SK-N-SH treated with all-trans-retinoic acid at 6 μM for 48 hours (cell line): ENCODE results near the gene DNMT3L.
"Not testable (repeated sequence)": the region's sequence is repeated elsewhere in the genome, so short reads cannot be mapped to it uniquely, and the experiment has no call there.

ENCODE experiments used
- ARNTL ChIP-seq: fragments of 450-650 bp; formaldehyde crosslinking; IDR thresholded peaks from 2 replicates; pipeline ENCODE4 v1.5.0; 2020; ENCODE audit warnings: low read depth, mild to moderate bottlenecking, moderate library complexity, borderline replicate concordance
- BACH2 ChIP-seq: fragments of 250-450 bp; sonication (Bioruptor Pico); IDR thresholded peaks from 2 replicates; pipeline ENCODE4 v1.9.0; 2021; ENCODE audit warnings: mild to moderate bottlenecking, borderline replicate concordance
- GLIS3 ChIP-seq: fragments of 250-450 bp; sonication (Bioruptor Pico); IDR thresholded peaks from 2 replicates; pipeline ENCODE4 v1.5.0; 2020; ENCODE audit warnings: mild to moderate bottlenecking, moderate library complexity
- ISL1 ChIP-seq: fragments of 250-450 bp; sonication (Bioruptor Pico); IDR thresholded peaks from 2 replicates; pipeline ENCODE4 v2.1.2; 2022; ENCODE audit warnings: mild to moderate bottlenecking, moderate library complexity
- RARB ChIP-seq: fragments of 250-450 bp; sonication (Bioruptor Pico); IDR thresholded peaks from 2 replicates; pipeline ENCODE4 v1.8.0; 2021; ENCODE audit warnings: mild to moderate bottlenecking, moderate library complexity
- TOX ChIP-seq: fragments of 250-450 bp; sonication (Bioruptor Pico); IDR thresholded peaks from 2 replicates; pipeline ENCODE4 v1.8.0; 2021; ENCODE audit warnings: mild to moderate bottlenecking, moderate library complexity, borderline replicate concordance
- ZFP3 ChIP-seq: fragments of 250-450 bp; sonication (Bioruptor Pico); IDR thresholded peaks from 2 replicates; pipeline ENCODE4 v1.5.0; 2020; ENCODE audit warnings: mild to moderate bottlenecking, moderate library complexity
- ZFP30 ChIP-seq: fragments of 450-650 bp; formaldehyde crosslinking; IDR thresholded peaks from 2 replicates; pipeline ENCODE4 v1.5.0; 2022; ENCODE audit warnings: mild to moderate bottlenecking, moderate library complexity
- ZNF565 ChIP-seq: fragments of 450-650 bp; formaldehyde crosslinking; conservative IDR thresholded peaks from 2 replicates; pipeline ENCODE4 v1.5.0; 2020; ENCODE audit warnings: low read depth, mild to moderate bottlenecking, moderate library complexity
- TF ChIP-seq, protein P1 (sequence below): fragments of 250-450 bp; sonication (Bioruptor Pico); IDR thresholded peaks from 2 replicates; pipeline ENCODE4 v1.5.0; 2020; ENCODE audit warnings: mild to moderate bottlenecking, moderate library complexity
- TF ChIP-seq, protein P2 (sequence below): fragments of 250-450 bp; sonication (Bioruptor Pico); IDR thresholded peaks from 2 replicates; pipeline ENCODE4 v1.8.0; 2020; ENCODE audit warnings: mild to moderate bottlenecking, moderate library complexity, borderline replicate concordance
- TF ChIP-seq, protein P3 (sequence below): fragments of 250-450 bp; sonication (Bioruptor Pico); IDR thresholded peaks from 2 replicates; pipeline ENCODE4 v1.8.0; 2021; ENCODE audit warnings: low read depth, mild to moderate bottlenecking, moderate library complexity, borderline replicate concordance
- TF ChIP-seq, protein P4 (sequence below): fragments of 250-450 bp; sonication (Bioruptor Pico); IDR thresholded peaks from 2 replicates; pipeline ENCODE4 v1.5.1; 2020; ENCODE audit warnings: low read depth, mild to moderate bottlenecking, moderate library complexity

DNA sequence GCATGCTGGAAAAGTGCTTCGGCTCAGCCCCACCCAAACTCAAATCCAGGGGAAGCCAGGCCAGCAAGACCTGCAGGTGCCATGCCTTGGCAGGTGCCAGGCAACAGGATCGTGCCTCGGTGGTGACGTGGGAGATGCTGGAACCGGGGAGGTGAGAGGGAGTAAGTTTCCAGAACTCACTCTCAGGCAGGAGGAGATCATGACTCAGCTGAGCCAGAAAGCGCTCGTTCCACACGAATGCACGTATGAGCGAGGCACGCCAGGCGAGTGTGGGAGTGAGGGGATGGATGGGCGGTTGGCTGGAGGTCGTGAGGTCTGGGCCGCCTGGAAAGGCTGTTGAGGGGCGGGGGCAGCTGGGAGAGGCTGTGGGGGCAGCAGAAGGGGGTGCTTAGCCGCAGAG lies 13.8 kb downstream of the DNMT3L start:
- TF ChIP-seq, protein P1, sequence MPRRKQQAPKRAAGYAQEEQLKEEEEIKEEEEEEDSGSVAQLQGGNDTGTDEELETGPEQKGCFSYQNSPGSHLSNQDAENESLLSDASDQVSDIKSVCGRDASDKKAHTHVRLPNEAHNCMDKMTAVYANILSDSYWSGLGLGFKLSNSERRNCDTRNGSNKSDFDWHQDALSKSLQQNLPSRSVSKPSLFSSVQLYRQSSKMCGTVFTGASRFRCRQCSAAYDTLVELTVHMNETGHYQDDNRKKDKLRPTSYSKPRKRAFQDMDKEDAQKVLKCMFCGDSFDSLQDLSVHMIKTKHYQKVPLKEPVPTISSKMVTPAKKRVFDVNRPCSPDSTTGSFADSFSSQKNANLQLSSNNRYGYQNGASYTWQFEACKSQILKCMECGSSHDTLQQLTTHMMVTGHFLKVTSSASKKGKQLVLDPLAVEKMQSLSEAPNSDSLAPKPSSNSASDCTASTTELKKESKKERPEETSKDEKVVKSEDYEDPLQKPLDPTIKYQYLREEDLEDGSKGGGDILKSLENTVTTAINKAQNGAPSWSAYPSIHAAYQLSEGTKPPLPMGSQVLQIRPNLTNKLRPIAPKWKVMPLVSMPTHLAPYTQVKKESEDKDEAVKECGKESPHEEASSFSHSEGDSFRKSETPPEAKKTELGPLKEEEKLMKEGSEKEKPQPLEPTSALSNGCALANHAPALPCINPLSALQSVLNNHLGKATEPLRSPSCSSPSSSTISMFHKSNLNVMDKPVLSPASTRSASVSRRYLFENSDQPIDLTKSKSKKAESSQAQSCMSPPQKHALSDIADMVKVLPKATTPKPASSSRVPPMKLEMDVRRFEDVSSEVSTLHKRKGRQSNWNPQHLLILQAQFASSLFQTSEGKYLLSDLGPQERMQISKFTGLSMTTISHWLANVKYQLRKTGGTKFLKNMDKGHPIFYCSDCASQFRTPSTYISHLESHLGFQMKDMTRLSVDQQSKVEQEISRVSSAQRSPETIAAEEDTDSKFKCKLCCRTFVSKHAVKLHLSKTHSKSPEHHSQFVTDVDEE: not testable (repeated sequence)
- TF ChIP-seq GLIS3; TOX (CRISPR knock-in tag); ZFP3 (CRISPR knock-in tag); RARB (CRISPR knock-in tag); ARNTL (CRISPR knock-in tag); ZNF565 (CRISPR knock-in tag); BACH2 (CRISPR knock-in tag); ZFP30; ISL1 (CRISPR knock-in tag): not testable (repeated sequence)
- TF ChIP-seq, protein P2, sequence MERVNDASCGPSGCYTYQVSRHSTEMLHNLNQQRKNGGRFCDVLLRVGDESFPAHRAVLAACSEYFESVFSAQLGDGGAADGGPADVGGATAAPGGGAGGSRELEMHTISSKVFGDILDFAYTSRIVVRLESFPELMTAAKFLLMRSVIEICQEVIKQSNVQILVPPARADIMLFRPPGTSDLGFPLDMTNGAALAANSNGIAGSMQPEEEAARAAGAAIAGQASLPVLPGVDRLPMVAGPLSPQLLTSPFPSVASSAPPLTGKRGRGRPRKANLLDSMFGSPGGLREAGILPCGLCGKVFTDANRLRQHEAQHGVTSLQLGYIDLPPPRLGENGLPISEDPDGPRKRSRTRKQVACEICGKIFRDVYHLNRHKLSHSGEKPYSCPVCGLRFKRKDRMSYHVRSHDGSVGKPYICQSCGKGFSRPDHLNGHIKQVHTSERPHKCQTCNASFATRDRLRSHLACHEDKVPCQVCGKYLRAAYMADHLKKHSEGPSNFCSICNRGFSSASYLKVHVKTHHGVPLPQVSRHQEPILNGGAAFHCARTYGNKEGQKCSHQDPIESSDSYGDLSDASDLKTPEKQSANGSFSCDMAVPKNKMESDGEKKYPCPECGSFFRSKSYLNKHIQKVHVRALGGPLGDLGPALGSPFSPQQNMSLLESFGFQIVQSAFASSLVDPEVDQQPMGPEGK (CRISPR knock-in tag): not testable (repeated sequence)
- TF ChIP-seq, protein P3, sequence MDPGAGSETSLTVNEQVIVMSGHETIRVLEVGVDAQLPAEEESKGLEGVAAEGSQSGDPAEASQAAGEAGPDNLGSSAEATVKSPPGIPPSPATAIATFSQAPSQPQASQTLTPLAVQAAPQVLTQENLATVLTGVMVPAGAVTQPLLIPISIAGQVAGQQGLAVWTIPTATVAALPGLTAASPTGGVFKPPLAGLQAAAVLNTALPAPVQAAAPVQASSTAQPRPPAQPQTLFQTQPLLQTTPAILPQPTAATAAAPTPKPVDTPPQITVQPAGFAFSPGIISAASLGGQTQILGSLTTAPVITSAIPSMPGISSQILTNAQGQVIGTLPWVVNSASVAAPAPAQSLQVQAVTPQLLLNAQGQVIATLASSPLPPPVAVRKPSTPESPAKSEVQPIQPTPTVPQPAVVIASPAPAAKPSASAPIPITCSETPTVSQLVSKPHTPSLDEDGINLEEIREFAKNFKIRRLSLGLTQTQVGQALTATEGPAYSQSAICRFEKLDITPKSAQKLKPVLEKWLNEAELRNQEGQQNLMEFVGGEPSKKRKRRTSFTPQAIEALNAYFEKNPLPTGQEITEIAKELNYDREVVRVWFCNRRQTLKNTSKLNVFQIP (CRISPR knock-in tag): not testable (repeated sequence)
- TF ChIP-seq, protein P4, sequence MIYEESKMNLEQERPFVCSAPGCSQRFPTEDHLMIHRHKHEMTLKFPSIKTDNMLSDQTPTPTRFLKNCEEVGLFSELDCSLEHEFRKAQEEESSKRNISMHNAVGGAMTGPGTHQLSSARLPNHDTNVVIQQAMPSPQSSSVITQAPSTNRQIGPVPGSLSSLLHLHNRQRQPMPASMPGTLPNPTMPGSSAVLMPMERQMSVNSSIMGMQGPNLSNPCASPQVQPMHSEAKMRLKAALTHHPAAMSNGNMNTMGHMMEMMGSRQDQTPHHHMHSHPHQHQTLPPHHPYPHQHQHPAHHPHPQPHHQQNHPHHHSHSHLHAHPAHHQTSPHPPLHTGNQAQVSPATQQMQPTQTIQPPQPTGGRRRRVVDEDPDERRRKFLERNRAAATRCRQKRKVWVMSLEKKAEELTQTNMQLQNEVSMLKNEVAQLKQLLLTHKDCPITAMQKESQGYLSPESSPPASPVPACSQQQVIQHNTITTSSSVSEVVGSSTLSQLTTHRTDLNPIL (CRISPR knock-in tag): not testable (repeated sequence)
